H7 (cell line): ENCODE data around the gene RCVRN. TPM values are rescaled to one million over a fixed set of nuclear protein-coding genes. Genes with fewer than 3 reads are reported as not detected.

Source experiments
- DNase-seq: peaks from one replicate; pipeline ENCODE4 v3.0.0; 2012
- H3K27me3 ChIP-seq: 2 replicates; pipeline ENCODE4 v1.6.0; 2011; ENCODE audit warnings: mild to moderate bottlenecking, low read length; ENCODE audit not compliant: control insufficient read depth, insufficient read depth
- H3K36me3 ChIP-seq: replicated peaks from 2 replicates; pipeline ENCODE4 v1.5.1; 2011; ENCODE audit warnings: low read length; ENCODE audit not compliant: control insufficient read depth, insufficient read depth
- H3K4me3 ChIP-seq: 2 replicates; pipeline ENCODE4 v1.5.1; 2011; ENCODE audit warnings: low read depth, mild to moderate bottlenecking, control low read depth, low read length, moderate library complexity; ENCODE audit not compliant: insufficient read depth
- total RNA-seq: library from RNA; depleted of rRNA; stranded (reverse); fragments of >200 nt; shearing (Covaris generic); gene quantifications from 2 replicates; pipeline ENCODE4 v1.2.3, GENCODE V29; 2014

Gene RCVRN
- total RNA-seq, 1 experiment from 2014 or later: not detected

DNA sequence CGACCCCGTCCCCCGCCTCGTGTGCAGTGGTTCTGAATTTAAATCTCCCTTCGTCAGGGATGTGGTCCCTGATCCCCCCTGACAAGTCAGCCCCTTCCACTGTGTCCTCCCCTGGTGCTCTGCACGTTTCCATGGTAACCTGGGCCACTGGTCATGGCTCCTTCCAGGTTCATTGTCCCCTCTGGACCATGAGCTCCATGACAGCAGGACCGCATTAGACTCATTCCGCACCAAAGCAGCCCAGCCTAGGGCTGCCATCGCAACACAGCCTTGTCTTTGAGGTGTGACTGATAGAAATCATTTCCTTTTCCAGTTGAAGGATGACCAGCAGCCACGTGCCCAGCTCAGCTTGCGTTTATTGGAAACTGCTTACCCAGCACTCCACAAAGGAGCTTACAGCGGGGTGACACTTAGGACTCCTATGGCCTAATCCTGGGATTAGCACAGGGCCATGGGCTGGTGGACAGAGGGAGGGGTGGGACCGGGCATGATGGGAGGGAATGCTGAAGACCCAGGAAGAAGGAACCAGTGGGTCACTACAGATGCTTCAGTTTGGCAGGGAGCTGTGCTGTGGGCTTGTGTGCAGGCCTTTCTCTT, 7.6 kb downstream of the RCVRN start:
- Histone ChIP-seq H3K4me3 (no peak overlapping the region), H3K27me3 (peaks cover 2% of the 10 kb centered on the region; the same call in 1 of the 2 replicates), H3K36me3 (no peaks in the 10 kb centered on the region)
- DNase-seq: no peak

DNA sequence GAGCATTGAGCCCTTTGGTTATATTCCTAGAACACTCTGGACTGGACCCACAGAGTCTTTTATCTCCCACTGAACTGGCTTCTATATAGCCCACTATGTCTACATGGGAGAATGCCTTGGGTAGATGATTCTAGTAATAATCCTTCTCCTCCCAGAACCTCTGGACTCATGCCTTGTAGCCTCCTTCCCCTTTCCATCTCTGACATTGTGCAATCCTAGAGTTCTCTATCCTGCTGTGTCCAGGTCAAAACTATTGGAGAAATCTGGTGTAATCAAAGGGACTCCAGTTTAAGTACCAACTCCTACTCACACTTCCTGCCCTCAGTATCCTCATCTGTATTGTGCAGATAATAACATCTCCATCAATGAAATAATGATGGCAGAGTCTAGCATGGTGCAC, 9.1 kb downstream of the RCVRN start:
- Histone ChIP-seq H3K27me3 (peaks cover 2% of the 10 kb centered on the region; the same call in 1 of the 2 replicates), H3K4me3 (no peak overlapping the region), H3K36me3 (no peaks in the 10 kb centered on the region)
- no peak for DNase-seq

DNA sequence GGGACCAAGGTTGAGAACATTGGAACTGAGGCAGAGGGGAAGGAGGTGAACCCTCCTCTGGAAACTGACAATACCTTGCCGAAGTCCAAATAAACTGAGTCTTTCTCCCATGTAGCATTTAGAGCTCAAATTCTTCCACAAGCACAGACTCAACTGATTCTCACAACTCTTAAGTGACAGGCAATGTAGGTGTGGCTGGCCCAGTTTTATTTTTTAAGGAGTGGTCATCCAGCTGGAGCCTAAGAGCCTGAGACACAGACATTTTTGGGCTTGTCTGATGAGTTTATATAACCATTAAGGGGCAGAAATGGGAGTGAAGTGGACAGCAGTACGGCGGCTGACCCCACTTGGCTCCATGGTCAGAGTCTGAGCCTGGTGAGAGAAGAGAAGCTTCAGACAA, 10.8 kb downstream of the RCVRN start:
- Histone ChIP-seq H3K36me3 (no peaks in the 10 kb centered on the region), H3K27me3 (peaks cover 2% of the 10 kb centered on the region; the same call in 1 of the 2 replicates), H3K4me3 (no peak overlapping the region)
- DNase-seq: no peak

DNA sequence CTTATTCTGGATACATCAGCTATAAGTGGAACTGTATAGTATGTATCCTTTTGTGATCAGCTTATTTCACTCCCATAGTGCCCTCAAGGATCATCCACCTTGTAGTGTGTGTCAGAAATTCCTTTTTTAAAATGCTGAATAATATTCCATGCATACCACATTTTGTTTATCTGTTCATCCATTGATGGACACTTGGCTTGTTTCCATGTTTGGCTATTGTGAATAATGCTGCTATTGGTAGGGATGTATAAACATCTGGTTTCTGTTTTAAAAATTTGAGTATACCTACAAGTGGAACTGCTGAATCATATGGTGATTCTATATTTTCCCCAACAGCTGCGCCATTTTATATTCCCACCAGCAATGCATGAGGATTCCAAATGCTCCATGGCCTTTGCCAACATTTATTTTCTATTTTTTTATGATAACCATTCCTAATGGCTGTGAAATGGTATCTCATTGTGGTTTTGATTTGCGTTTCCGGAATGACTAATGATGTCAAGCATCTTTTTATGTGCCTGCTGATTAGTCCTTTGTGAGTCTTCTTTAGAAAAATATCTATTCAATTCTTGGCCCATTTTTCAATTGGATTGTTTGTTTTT, 11.6 kb downstream of the RCVRN start:
- DNase-seq: no peak
- peaks cover 2% of the 10 kb centered on the region; the same call in 1 of the 2 replicates for H3K27me3 ChIP-seq

DNA sequence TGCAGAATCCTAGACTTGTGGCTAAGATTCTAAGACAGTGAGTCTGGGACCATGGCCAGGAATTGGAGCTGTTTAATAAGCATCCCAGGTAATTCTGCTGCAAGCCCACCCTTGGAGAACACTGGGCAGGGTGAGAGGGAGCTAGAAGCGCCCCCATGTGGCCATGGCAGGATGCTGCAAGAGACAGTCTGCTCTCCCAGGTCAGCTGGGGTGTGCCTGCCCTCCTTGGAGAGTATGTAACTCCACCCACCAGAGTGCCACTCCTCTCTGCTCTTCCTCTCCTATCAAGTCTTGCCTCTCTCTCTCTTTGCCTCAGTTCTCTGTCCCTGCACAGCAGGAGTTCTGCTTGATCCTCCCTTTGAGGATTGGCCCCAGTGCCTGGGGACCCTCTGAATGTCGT, 14.9 kb downstream of the RCVRN start:
- DNase-seq: peak; percentile 94
- Histone ChIP-seq H3K4me3 (no peak overlapping the region), H3K27me3 (no peaks in the 10 kb centered on the region), H3K36me3 (no peaks in the 10 kb centered on the region)

More for the DNA sequence above, 11.6 kb downstream of the RCVRN start:
- Histone ChIP-seq H3K4me3 (no peak overlapping the region), H3K36me3 (no peaks in the 10 kb centered on the region)

DNA sequence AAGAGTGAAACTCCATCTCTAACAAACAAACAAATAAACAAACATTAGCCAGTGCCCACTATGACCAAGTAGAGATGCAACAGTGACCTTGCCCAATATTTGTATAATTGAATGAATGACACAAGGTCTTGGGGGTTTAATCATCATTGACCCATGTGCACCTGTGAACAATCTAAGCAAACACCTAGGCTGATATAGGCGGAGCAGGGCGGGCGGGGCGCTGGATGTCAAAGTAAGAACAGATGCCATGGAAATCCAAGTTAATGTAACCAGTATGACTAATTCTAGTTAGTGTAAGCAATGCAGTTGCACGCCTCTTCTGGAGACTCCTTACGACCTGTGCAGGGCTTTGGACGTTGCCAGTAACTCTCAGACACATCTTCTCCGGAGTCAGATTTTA, 17.6 kb downstream of the RCVRN start:
- no peak for DNase-seq
- Histone ChIP-seq H3K36me3 (no peaks in the 10 kb centered on the region), H3K27me3 (no peaks in the 10 kb centered on the region), H3K4me3 (no peak overlapping the region)

DNA sequence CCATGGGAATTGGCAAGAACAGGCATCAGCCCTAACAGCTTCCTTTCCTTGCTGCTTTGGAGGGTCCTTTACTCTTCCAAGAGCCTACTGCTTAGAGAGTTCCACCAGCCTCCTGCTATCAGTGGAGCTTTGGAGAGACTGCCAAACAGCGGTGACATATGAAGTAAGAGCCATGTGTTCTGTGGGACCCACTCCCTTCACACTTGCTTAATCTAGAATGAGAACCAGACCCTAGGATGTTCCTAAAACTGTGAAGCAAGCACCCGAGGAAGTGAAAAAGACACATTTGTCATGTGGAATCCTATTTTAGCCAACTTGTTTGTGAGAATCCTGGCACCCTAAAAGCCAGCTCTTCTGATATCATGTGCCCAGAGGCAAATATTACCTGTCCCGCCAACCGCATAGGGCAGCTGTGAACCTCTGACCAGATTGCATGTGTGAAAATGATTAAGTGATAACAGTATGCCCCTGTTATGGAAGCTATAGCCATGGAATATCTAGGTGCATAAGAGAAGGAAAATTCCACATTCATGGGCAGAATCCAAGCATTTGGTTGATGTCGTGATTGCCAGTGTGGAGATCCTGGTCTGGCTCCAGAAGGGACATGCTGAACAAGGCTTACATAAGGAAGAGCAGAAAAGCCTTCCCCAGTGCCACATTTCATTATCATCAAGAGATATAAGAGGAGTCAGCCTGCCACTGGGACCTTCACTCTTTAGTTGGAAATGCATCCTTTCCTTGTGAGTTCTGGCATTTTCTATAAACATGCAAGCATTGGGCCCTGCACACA, 18.7 kb downstream of the RCVRN start:
- no peak for DNase-seq
- no peaks in the 10 kb centered on the region for H3K27me3 ChIP-seq
- H3K36me3 ChIP-seq: no peaks in the 10 kb centered on the region
- H3K4me3 ChIP-seq: no peak overlapping the region

DNA sequence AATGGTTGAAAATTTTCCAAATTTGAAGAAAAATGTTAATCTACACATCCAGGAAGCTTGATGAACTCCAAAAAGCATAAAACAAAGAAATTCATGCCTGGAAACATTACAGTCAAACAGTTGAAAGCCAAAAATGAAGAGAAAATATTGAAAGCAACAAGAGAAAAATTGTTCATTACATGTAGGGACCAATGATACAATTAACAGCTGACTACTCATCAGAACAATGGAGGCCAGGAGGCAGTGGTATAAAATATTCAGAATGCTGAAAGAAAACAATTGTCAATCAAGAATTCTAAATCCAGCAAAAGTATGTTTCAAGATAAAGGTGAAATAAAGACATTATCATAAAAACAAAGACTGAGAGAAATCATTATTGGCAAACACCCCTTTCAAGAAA, 21.6 kb downstream of the RCVRN start:
- H3K36me3 ChIP-seq: no peaks in the 10 kb centered on the region
- no peak for DNase-seq
- no peaks in the 10 kb centered on the region for H3K27me3 ChIP-seq
- no peak overlapping the region for H3K4me3 ChIP-seq

DNA sequence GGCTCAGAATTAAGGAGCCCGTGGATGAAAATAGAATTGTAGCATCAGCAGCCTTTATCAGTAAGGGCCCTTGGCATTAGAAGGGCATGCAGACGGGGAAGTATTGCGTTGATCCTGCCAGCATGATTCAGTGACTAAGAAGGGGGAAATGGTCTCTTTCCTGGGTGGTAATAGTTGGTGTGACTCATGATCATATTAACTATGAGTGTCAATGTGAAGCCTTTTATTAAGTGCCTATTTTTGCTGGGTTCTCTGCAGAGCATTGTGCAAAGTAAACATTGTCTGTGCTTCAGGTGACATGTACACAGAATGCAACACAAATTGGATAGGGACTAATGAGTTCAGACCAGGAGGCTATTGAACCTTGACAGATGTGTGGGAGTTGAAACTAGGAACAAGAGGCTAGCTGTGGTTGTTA, 24.5 kb downstream of the RCVRN start:
- Histone ChIP-seq H3K36me3 (no peaks in the 10 kb centered on the region), H3K4me3 (no peak overlapping the region), H3K27me3 (no peaks in the 10 kb centered on the region)
- DNase-seq: no peak

DNA sequence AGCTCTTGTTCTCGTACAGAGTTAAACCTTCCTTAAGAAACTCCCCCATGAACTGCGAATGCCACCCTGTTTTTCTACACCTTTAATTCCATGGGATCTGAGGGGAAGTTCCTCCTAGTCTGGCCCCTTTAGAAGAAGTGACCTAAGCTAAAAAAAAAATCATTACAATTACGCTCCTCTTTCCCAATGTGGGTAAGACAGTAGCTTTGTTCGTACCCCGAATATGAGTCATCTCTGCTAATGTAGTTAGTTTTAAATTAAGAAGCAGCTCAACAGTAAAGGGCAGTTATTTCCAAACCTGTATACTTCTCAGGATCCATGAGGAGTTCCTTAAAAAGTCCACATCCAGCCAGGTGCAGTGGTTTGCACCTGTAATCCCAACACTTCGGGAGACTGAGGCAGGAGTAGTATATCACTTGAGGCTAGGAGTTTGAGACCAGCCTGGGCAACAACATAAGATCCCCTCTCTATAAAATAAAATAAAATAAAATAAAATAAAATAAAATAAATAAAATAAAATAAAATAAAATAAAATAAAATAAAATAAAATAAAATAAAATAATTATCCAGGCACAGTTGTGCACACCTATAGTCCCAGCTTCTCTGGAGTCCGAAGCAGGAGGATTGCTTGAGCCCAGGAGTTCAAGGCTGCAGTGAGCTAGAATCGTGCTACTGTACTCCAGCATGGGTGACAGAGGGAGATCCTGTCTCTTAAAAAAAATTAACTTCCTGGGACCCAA, 26.1 kb downstream of the RCVRN start:
- Histone ChIP-seq H3K27me3 (no peaks in the 10 kb centered on the region), H3K36me3 (no peaks in the 10 kb centered on the region), H3K4me3 (no peak overlapping the region)
- DNase-seq: no peak

DNA sequence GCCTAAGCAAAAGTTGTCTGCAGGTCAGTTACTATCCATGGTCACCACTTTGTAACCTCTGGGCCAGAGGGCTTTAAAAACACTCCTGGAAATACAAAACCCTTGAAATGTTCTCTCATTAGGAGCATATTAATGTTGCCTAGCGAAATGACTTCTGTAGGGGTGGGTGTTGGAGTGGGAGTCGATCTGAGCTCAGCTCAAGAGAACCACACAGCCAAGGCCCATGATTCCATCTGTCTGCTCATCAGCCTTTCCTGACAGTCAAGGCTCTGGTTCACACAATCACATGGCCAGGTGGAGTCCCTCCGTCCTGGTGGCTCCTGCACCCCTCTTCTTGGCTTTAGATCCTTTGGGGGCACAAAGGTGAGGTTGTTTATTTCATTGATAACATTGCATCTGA, 26.7 kb downstream of the RCVRN start:
- Histone ChIP-seq H3K27me3 (no peaks in the 10 kb centered on the region), H3K4me3 (no peak overlapping the region), H3K36me3 (no peaks in the 10 kb centered on the region)
- no peak for DNase-seq

DNA sequence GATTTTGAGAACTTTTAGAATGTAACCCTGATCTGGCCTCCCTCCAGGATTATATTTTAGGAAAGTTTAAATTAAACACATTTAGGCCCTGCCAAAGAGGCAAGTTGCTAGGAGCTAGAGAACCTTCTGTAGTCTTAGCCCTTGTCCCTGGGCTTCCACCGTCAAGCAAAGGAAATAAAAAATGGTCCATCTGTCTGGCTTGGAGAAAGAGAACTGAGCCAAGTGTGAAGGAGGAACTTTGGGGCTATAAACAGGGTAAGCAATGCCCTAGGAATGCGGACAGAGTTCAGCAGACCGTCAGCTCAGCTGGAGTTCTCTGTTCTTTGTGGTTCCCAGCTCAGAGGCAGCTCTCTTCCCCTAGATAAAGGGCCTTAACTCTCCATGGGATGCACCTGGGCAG, 29.6 kb downstream of the RCVRN start:
- Histone ChIP-seq H3K36me3 (no peaks in the 10 kb centered on the region), H3K4me3 (no peak overlapping the region), H3K27me3 (no peaks in the 10 kb centered on the region)
- DNase-seq: peak; percentile 67

DNA sequence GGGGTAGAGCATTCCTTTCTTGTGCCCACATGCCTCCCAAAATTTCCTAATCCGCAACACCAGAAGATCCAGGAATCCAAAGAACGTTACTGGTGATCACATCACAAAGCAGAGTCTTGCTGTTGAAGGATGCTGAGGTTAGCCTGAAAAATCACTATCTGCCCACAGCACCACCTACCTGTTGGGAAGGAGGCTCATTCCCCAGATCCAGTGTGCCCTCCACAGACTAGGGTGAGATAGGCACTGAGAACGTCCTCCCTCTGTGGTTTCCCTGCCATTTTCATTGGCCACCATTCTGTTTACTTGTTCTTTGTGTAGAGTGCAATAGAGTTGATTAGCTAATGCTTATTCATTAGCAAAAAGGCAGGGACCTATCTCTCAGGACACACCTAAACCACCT, 30.3 kb downstream of the RCVRN start:
- Histone ChIP-seq H3K4me3 (no peak overlapping the region), H3K36me3 (no peaks in the 10 kb centered on the region), H3K27me3 (no peaks in the 10 kb centered on the region)
- peak; percentile 64 for DNase-seq

DNA sequence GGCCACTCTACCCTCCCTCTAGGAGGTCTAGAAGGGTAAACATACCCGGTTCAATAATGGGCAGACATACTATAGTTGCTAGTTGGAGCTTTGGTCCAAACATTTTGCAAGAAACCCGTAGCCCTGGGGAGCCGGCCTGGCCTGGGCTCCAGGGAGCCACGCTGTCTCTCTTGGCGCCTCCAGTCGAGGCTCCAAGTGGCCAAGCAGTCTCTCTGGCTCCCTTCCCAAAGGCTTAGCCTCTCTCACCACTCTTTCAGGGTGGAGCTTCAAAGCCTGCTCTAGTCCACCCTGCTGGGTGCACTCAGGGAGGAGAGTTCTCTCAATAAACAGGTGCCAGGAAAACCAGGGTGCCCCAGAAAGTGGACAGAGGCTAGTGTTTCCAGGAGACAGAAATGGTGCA, 32.2 kb downstream of the RCVRN start:
- Histone ChIP-seq H3K36me3 (no peaks in the 10 kb centered on the region), H3K4me3 (no peak overlapping the region), H3K27me3 (no peaks in the 10 kb centered on the region)
- no peak for DNase-seq
